HepG2 (cell line): Measurements from ENCODE around the gene BCAS3. TPM values are rescaled to one million over a fixed set of nuclear protein-coding genes. Genes with fewer than 3 reads are reported as not detected.

ENCODE experiments used
- ARID4A ChIP-seq: sonication (generic); formaldehyde crosslinking; IDR thresholded peaks from 2 replicates; pipeline ENCODE4 v1.5.0; 2020; ENCODE audit warnings: mild to moderate bottlenecking, missing genetic modification reagents, borderline replicate concordance
- CEBPG ChIP-seq: IDR thresholded peaks from 2 replicates; pipeline ENCODE4 v1.6.1; 2016
- MAZ ChIP-seq, 2 experiments: sonication (generic) in 1 of 2; formaldehyde crosslinking in 1 of 2; IDR thresholded peaks; 2 replicates each; pipeline versions ENCODE4 v1.5.0 to v1.6.1; 2012 to 2020; ENCODE audit warnings: low read depth in 2 of 2, mild to moderate bottlenecking in 2 of 2, borderline replicate concordance in 1 of 2, improper control_type of control experiment in 1 of 2, low read length in 1 of 2, missing genetic modification reagents in 1 of 2, moderate library complexity in 1 of 2
- PAXIP1 ChIP-seq: sonication (generic); formaldehyde crosslinking; conservative IDR thresholded peaks from 2 replicates; pipeline ENCODE4 v1.4.0; 2020; ENCODE audit warnings: mild to moderate bottlenecking, missing genetic modification reagents, moderate library complexity
- PHF8 ChIP-seq: sonication (generic); formaldehyde crosslinking; IDR thresholded peaks from 2 replicates; pipeline ENCODE4 v1.5.0; 2020; ENCODE audit warnings: missing genetic modification reagents
- POLR2AphosphoS2 ChIP-seq: IDR thresholded peaks from 2 replicates; pipeline ENCODE4 v1.6.1; 2011; ENCODE audit warnings: low read depth, low read length, improper control_type of control experiment
- RAD21 ChIP-seq: fragments of 450-650 bp; formaldehyde crosslinking; IDR thresholded peaks from 2 replicates; pipeline ENCODE4 v1.5.0; 2020; ENCODE audit warnings: mild to moderate bottlenecking
- SOX13 ChIP-seq, 3 experiments: fragments of 450-650 bp in 1 of 3; sonication (generic) in 1 of 3; formaldehyde crosslinking in 1 of 3; IDR thresholded peaks in 2 of 3; conservative IDR thresholded peaks in 1 of 3; 2 replicates each; pipeline versions ENCODE4 v1.5.0 to v1.6.1; 2016 to 2020; ENCODE audit warnings: antibody characterized with exemption in 1 of 3, mild to moderate bottlenecking in 1 of 3, missing compliant biosample characterization in 1 of 3, missing genetic modification reagents in 1 of 3, moderate library complexity in 1 of 3
- STAG1 ChIP-seq: sonication (generic); formaldehyde crosslinking; IDR thresholded peaks from 2 replicates; pipeline ENCODE4 v1.4.0; 2020; ENCODE audit warnings: missing genetic modification reagents
- SYNCRIP ChIP-seq: fragments of 200-400 bp; formaldehyde crosslinking; IDR thresholded peaks from 2 replicates; pipeline ENCODE4 v1.6.1; 2018; ENCODE audit warnings: mild to moderate bottlenecking, low read depth, low read length; ENCODE audit not compliant: insufficient read depth
- TFE3 ChIP-seq: IDR thresholded peaks from 2 replicates; pipeline ENCODE4 v1.6.1; 2016
- ZNF136 ChIP-seq: sonication (generic); formaldehyde crosslinking; IDR thresholded peaks from 2 replicates; pipeline ENCODE4 v1.8.1; 2022; ENCODE audit warnings: low read depth, mild to moderate bottlenecking, moderate library complexity, missing genetic modification reagents
- ZNF251 ChIP-seq: sonication (generic); formaldehyde crosslinking; IDR thresholded peaks from 2 replicates; pipeline ENCODE4 v1.9.0; 2021; ENCODE audit warnings: mild to moderate bottlenecking, missing genetic modification reagents
- ZNF276 ChIP-seq: sonication (generic); formaldehyde crosslinking; IDR thresholded peaks from 2 replicates; pipeline ENCODE4 v1.4.0; 2020; ENCODE audit warnings: mild to moderate bottlenecking, low read depth, missing genetic modification reagents
- ZNF775 ChIP-seq: sonication (generic); formaldehyde crosslinking; IDR thresholded peaks from 2 replicates; pipeline ENCODE4 v1.4.0; 2020; ENCODE audit warnings: missing genetic modification reagents, mild to moderate bottlenecking, moderate library complexity, borderline replicate concordance
- polyA plus RNA-seq, 8 experiments: library from polyadenylated mRNA; depleted of rRNA in 3 of 8; stranded (reverse) in 7 of 8; unstranded in 1 of 8; fragments of >200 nt; fragmentation: Illumina TruSeq in 4 of 8; extraction: Trizol in 4 of 8; gene quantifications; 2 replicates each; pipeline versions ENCODE4 v1.2.1 to v1.2.3, GENCODE V29; 2011 to 2016; ENCODE audit warnings: low read depth in 4 of 8, missing spikeins in 1 of 8, mixed read lengths in 1 of 8; ENCODE audit not compliant: insufficient read depth in 1 of 8
- total RNA-seq, 5 experiments: library from RNA; depleted of rRNA; stranded (reverse); fragments of >200 nt; fragmentation: Illumina TruSeq; extraction: Trizol; gene quantifications; 2 replicates each; pipeline ENCODE4 v1.2.3, GENCODE V29; 2016; ENCODE audit warnings: low read depth in 1 of 5

The BCAS3 gene
- total and polyA plus RNA-seq, 2 of the 13 experiments (the other 11 are each of a cell fraction or from before 2014, with no cell fraction given), result 10.7 to 11.2 TPM

GRCh38 chr17:61425682-61426481, 748.2 kb downstream of the BCAS3 start (continued):
- TF ChIP-seq PAXIP1 (CRISPR knock-in tag), result no peak
- peak; percentile 97 for TF ChIP-seq RAD21 (CRISPR knock-in tag)
- TF ChIP-seq STAG1 (CRISPR knock-in tag), result peak; percentile 99
- no peak for TF ChIP-seq ZNF251 (CRISPR knock-in tag)
- TF ChIP-seq CEBPG (CRISPR knock-in tag), result 0 out of 2 replicates have a peak, but pooled peaks have one; percentile 28
- no peak for TF ChIP-seq ZNF775
- TF ChIP-seq ZNF276, result peak; percentile 51; the same call in 1 of the 2 replicates
- TF ChIP-seq ARID4A (CRISPR knock-in tag), result peak; percentile 33; the same call in 1 of the 2 replicates
- 0 out of 2 replicates have a peak, but pooled peaks have one; percentile 31 for TF ChIP-seq PHF8 (CRISPR knock-in tag)
- TF ChIP-seq SOX13 (IDR thresholded peaks at IDR 0.05), result no peak
- TF ChIP-seq SOX13 (CRISPR knock-in tag; conservative IDR thresholded peaks at IDR 0.05 in 1 of 2, IDR thresholded peaks at IDR 0.05 in 1 of 2), result peak in 1 of 2 experiments; percentile 13; a peak in 1 of 4 replicates
- TF ChIP-seq SYNCRIP, result no peak
- 0 out of 2 replicates have a peak, but pooled peaks have one; percentile 23 for TF ChIP-seq ZNF136 (CRISPR knock-in tag)
- TF ChIP-seq TFE3 (CRISPR knock-in tag), result 0 out of 2 replicates have a peak, but pooled peaks have one; percentile 35
- 0 out of 2 replicates have a peak, but pooled peaks have one; percentile 19 for TF ChIP-seq MAZ (IDR thresholded peaks at IDR 0.05; ENCODE audit: borderline replicate concordance, low read depth, low read length)
- TF ChIP-seq MAZ (CRISPR knock-in tag; IDR thresholded peaks at IDR 0.05; ENCODE audit: low read depth), result no peak
- no peak for TF ChIP-seq POLR2AphosphoS2
